Liver (tissue), 9 donors: ENCODE data around the gene PXYLP1. TPM values are rescaled to one million over a fixed set of nuclear protein-coding genes. Genes with fewer than 3 reads are reported as not detected.

Experiments
- DNase-seq: peaks from one replicate; pipeline ENCODE4 v3.0.0-alpha.2; 2017; ENCODE audit warnings: low spot score
- H3K27ac ChIP-seq, 2 donors: one replicate each; pipeline ENCODE4 v1.7.0; 2013; ENCODE audit warnings: inconsistent platforms in 2 of 2, low read length in 2 of 2, control low read depth in 1 of 2, low read depth in 1 of 2, mild to moderate bottlenecking in 1 of 2
- H3K27me3 ChIP-seq, 4 donors: one replicate each; pipeline versions ENCODE4 v1.6.1 to v1.7.0; 2013; ENCODE audit warnings: low read length in 3 of 4, inconsistent platforms in 1 of 4, mild to moderate bottlenecking in 1 of 4, moderate library complexity in 1 of 4; ENCODE audit not compliant: control insufficient read depth in 4 of 4, insufficient read depth in 4 of 4
- H3K36me3 ChIP-seq, 4 donors: one replicate each; pipeline versions ENCODE4 v1.6.1 to v1.7.0; 2013; ENCODE audit warnings: low read length in 3 of 4, mild to moderate bottlenecking in 3 of 4, low read depth in 1 of 4, moderate library complexity in 1 of 4; ENCODE audit not compliant: control insufficient read depth in 4 of 4, insufficient read depth in 3 of 4
- H3K4me1 ChIP-seq, 4 donors: one replicate each; pipeline versions ENCODE4 v1.6.1 to v1.7.0; 2013; ENCODE audit warnings: low read length in 3 of 4, mild to moderate bottlenecking in 3 of 4, moderate library complexity in 1 of 4; ENCODE audit not compliant: control insufficient read depth in 4 of 4, insufficient read depth in 4 of 4
- H3K4me3 ChIP-seq, 3 donors: one replicate each; pipeline versions ENCODE4 v1.6.1 to v1.7.0; 2013; ENCODE audit warnings: low read length in 3 of 3, control low read depth in 1 of 3, low read depth in 1 of 3, mild to moderate bottlenecking in 1 of 3
- H3K9ac ChIP-seq, 2 donors: one replicate each; pipeline ENCODE4 v1.7.0; 2013; ENCODE audit warnings: low read length in 2 of 2, mild to moderate bottlenecking in 2 of 2, moderate library complexity in 2 of 2, control low read depth in 1 of 2, low read depth in 1 of 2
- H3K9me3 ChIP-seq, 4 donors: one replicate each; pipeline versions ENCODE4 v1.6.1 to v1.7.0; 2013; ENCODE audit warnings: low read length in 3 of 4; ENCODE audit not compliant: control insufficient read depth in 4 of 4
- ATF3 ChIP-seq: IDR thresholded peaks from 2 replicates; pipeline ENCODE4 v1.6.1; 2016; ENCODE audit warnings: antibody characterized with exemption
- CTCF ChIP-seq: fragments of 150-350 bp; IDR thresholded peaks from 2 replicates; pipeline ENCODE4 v1.5.1; 2017; ENCODE audit warnings: improper control_type of control experiment, low read depth, low read length; ENCODE audit not compliant: missing input control
- EGR1 ChIP-seq, 2 donors: IDR thresholded peaks; 2 replicates each; pipeline ENCODE4 v1.6.1; 2016 to 2018; ENCODE audit warnings: antibody characterized with exemption in 2 of 2, low read depth in 2 of 2
- FOXA1 ChIP-seq: IDR thresholded peaks from 2 replicates; pipeline ENCODE4 v1.6.1; 2016; ENCODE audit warnings: antibody characterized with exemption
- FOXA2 ChIP-seq: IDR thresholded peaks from 2 replicates; pipeline ENCODE4 v1.6.1; 2016; ENCODE audit warnings: antibody characterized with exemption
- GABPA ChIP-seq, 2 donors: IDR thresholded peaks in 1 of 2; conservative IDR thresholded peaks in 1 of 2; 2 replicates each; pipeline ENCODE4 v1.6.1; 2016; ENCODE audit warnings: antibody characterized with exemption in 2 of 2, mild to moderate bottlenecking in 1 of 2, moderate library complexity in 1 of 2
- HNF4A ChIP-seq, 2 donors: conservative IDR thresholded peaks; 2 replicates each; pipeline ENCODE4 v1.6.1; 2016; ENCODE audit warnings: antibody characterized with exemption in 2 of 2, mild to moderate bottlenecking in 2 of 2
- HNF4G ChIP-seq: IDR thresholded peaks from 2 replicates; pipeline ENCODE4 v1.6.1; 2016; ENCODE audit warnings: antibody characterized with exemption
- JUND ChIP-seq, 2 donors: IDR thresholded peaks; 2 replicates each; pipeline ENCODE4 v1.6.1; 2016; ENCODE audit warnings: antibody characterized with exemption in 2 of 2
- MAX ChIP-seq: IDR thresholded peaks from 2 replicates; pipeline ENCODE4 v1.6.1; 2016; ENCODE audit warnings: antibody characterized with exemption
- NR2F2 ChIP-seq: IDR thresholded peaks from 2 replicates; pipeline ENCODE4 v1.6.1; 2016; ENCODE audit warnings: antibody characterized with exemption
- RAD21 ChIP-seq, 2 donors: IDR thresholded peaks; 2 replicates each; pipeline ENCODE4 v1.6.1; 2016; ENCODE audit warnings: antibody characterized with exemption in 2 of 2, mild to moderate bottlenecking in 2 of 2
- REST ChIP-seq: IDR thresholded peaks from 2 replicates; pipeline ENCODE4 v1.6.1; 2016; ENCODE audit warnings: antibody characterized with exemption, mild to moderate bottlenecking
- RXRA ChIP-seq, 2 donors: IDR thresholded peaks; 2 replicates each; pipeline ENCODE4 v1.6.1; 2017 to 2018; ENCODE audit warnings: antibody characterized with exemption in 2 of 2, mild to moderate bottlenecking in 1 of 2
- SP1 ChIP-seq: IDR thresholded peaks from 2 replicates; pipeline ENCODE4 v1.6.1; 2018; ENCODE audit warnings: antibody characterized with exemption, mild to moderate bottlenecking
- TAF1 ChIP-seq: conservative IDR thresholded peaks from 2 replicates; pipeline ENCODE4 v1.6.1; 2016; ENCODE audit warnings: antibody characterized with exemption, mild to moderate bottlenecking
- YY1 ChIP-seq: IDR thresholded peaks from 2 replicates; pipeline ENCODE4 v1.6.1; 2016; ENCODE audit warnings: antibody characterized with exemption, mild to moderate bottlenecking
- ZBTB33 ChIP-seq: IDR thresholded peaks from 2 replicates; pipeline ENCODE4 v1.6.1; 2016; ENCODE audit warnings: antibody characterized with exemption
- WGBS: extraction: QIAGEN DNeasy Blood & Tissue Kit; methylation state at CpG from one replicate; pipeline ENCODE4 v1.1.7; 2013; 5-methylcytosine and 5-hydroxymethylcytosine counted together
- polyA plus RNA-seq, 2 donors: library from polyadenylated mRNA; stranded (reverse) in 1 of 2; unstranded in 1 of 2; fragments of 200-250 nt in 1 of 2; fragments of >200 nt in 1 of 2; fragmentation: Nextera tagmentation in 1 of 2; extraction: Ambion mirVana in 1 of 2; gene quantifications; one replicate each; pipeline versions ENCODE4 v1.2.1 to v1.2.3, GENCODE V29; 2013 to 2015
- total RNA-seq, 2 donors: library from RNA; depleted of rRNA; stranded (reverse); fragments of >200 nt; gene quantifications; one replicate each; pipeline ENCODE4 v1.2.3, GENCODE V29; 2014
- donor health status: healthy.
- donor health status: healthy.
- donor health status: healthy.
- donor health status: healthy.
- donor health status: healthy.

Gene PXYLP1
- total and polyA plus RNA-seq, 4 donors = 1.1 to 5.3 (median 3.1) TPM

- 91% methylated on average over 1 of the region's 1 CpG for WGBS
- no peaks in the 10 kb centered on the region for H3K27me3 ChIP-seq
- no peaks in the 10 kb centered on the region for H3K36me3 ChIP-seq
- no peak for TF ChIP-seq RAD21 (IDR thresholded peaks at IDR 0.05)
- TF ChIP-seq FOXA2 = no peak
- no peak for TF ChIP-seq RXRA (IDR thresholded peaks at IDR 0.05)
- no peak for TF ChIP-seq JUND (IDR thresholded peaks at IDR 0.05)
- TF ChIP-seq MAX = no peak
- no peak for TF ChIP-seq HNF4A (conservative IDR thresholded peaks at IDR 0.05)
- no peak for TF ChIP-seq SP1
- TF ChIP-seq YY1 = no peak
- TF ChIP-seq REST = no peak
- no peak for TF ChIP-seq NR2F2
- no peak for TF ChIP-seq EGR1 (IDR thresholded peaks at IDR 0.05; ENCODE audit: low read depth in 2 of 2)
- TF ChIP-seq GABPA (IDR thresholded peaks at IDR 0.05 in 1 of 2, conservative IDR thresholded peaks at IDR 0.05 in 1 of 2) = no peak
- no peak for TF ChIP-seq ATF3
- TF ChIP-seq TAF1 = no peak
- no peak for TF ChIP-seq FOXA1
- no peak for TF ChIP-seq CTCF
- TF ChIP-seq ZBTB33 = no peak
- no peak for TF ChIP-seq HNF4G
- peaks cover 0 to 12% (median 3%) of the 10 kb centered on the region in 4 donors for H3K4me1 ChIP-seq
- DNase-seq = no peak
- H3K9ac ChIP-seq = no peak overlapping the region
- H3K4me3 ChIP-seq = no peak overlapping the region
- H3K27ac ChIP-seq = no peak overlapping the region
- no peaks in the 10 kb centered on the region for H3K9me3 ChIP-seq
Measured at GRCh38 chr3:141337523-141337854, 105.9 kb downstream of the PXYLP1 start.
